PC-9 (cell line): ENCODE results near the gene FARP1.

ENCODE experiments used
- CTCF ChIP-seq: fragments of 200-600 bp; sonication (generic); conservative IDR thresholded peaks from 2 replicates; pipeline ENCODE4 v1.6.1; 2017; ENCODE audit warnings: mixed run types, antibody characterized with exemption, mild to moderate bottlenecking, moderate library complexity
- EZH2 ChIP-seq: fragments of 200-600 bp; sonication (generic); IDR thresholded peaks from 2 replicates; pipeline ENCODE4 v1.8.0; 2017; ENCODE audit warnings: antibody characterized with exemption, low read depth

GRCh38 chr13:98496479-98496791 is 353.5 kb downstream of the FARP1 start:
- TF ChIP-seq CTCF (no peak), EZH2 (no peak)
